MV-4-11 (cell line): ENCODE results near the gene ANKRD7.
A peak's percentile ranks its signal among the peaks of the same experiment; 100 is the strongest.
"Not testable (repeated sequence)": the region's sequence is repeated elsewhere in the genome, so short reads cannot be mapped to it uniquely, and the experiment has no call there.

Experiments used
- DNase-seq: peaks from one replicate; lab custom pipeline; 2025; lab: John Stamatoyannopoulos, UW

Gene ANKRD7

DNA sequence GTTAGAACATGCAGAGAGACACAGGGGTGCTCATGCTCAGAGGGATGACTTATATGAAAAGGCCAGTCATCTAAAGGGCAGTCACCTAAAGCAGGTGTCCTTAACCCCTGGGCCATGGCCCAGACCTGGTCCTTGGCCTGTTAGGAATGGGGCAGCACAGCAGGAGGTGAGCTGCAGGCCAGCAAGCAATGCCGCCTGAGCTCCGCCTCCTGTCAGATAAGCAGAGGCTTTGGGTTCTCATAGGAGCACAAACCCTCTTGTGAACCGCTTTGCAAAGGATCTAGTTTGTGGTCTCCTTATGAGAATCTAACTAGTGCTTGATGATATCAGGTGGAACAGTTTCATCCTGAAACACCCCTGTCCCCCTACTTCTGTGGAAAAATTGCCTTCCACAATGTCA is 14.5 kb downstream of the ANKRD7 start:
- DNase-seq, result no peak

- DNase-seq, result not testable (repeated sequence)
Measured at GRCh38 chr7:118240320-118240719, 15.8 kb downstream of the ANKRD7 start.

DNA sequence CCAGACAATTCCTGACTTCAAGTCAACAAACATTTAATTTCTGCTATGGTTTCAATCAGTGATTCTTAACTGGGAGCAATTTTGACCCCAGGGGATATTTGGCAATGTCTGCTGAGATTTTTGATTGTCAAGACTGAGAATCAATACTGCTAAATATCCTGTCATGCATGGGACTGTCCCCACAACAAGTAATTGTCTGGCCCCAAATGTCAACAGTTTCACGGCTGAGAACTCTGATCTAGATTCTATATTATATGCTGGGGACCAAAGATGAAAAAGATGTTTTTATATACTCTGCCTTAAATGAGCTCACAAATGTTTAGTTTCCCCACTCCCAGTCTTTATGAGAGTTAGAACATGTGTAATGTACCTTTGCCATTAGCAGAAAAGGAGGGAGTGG is 19.2 kb downstream of the ANKRD7 start:
- DNase-seq, result no peak

- DNase-seq, result peak; percentile 29
Measured at GRCh38 chr7:118245267-118246040, 20.9 kb downstream of the ANKRD7 start.

DNA sequence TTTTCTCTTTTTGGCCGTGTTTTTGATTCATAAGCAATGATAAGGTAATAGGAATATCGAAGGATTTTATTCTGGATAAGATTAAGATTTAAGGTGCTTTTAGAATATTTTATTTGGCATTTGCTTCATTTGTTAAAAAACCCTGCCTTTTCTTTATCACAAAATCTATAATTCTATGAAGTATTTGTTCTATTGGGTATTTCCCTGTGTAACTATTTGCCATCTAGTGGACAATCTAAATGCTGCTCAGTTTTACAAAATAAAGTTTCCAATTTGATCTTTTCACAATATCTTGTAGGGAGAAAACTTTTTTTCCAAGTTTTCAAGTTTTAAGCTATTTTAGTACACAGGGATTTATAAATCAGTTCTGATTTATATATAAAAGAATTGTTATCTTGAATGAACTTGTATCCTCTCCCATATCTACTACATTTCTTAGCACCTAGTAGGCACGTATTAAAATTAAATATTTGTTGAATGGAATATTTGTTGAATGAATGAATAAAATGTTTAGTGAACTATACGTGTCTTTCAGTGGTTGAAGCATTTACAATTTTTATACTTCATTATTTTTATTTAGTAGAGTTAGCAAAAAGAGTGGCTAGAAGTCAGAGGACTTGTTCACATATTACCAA is 26.5 kb downstream of the ANKRD7 start:
- no peak for DNase-seq

GRCh38 chr7:118252087-118252486 is 27.6 kb downstream of the ANKRD7 start:
- no peak for DNase-seq

DNA sequence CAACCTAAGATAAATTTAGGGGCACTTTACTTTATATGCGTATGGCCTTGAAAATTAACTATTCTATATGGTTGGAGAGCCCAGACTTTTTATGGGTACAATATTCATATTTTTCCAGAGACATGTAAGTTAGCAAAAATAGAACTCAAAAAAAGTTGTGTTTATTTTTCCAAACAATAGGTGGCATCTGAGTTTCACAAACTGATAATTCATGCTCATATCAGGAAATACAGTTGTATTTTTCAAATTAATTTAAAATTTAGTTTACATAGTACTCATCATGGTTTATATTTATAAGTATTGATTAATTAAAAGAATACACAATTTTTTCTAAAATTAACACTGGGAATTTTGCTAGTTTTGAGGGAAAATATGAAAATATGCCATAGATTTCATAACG is 34.6 kb downstream of the ANKRD7 start:
- DNase-seq, result peak; percentile 13

DNA sequence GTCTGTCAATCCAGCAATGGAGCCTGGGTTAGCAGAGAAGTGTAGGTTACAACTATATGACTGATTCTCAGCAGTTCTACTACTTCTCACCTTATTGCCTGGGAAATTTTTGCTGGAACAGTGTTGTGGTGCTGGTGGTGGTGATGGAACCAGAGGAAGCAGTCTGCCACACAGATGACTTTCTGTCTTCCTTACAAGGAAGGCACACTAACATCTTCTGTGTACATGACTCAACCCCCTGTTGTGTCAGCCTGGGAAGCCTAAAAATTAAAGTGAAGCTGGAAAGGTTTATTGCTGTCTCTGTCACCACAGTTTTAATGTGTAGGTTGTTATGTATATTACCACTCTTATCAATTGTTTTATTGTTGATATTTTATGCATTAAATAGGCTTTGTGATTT is 40.3 kb downstream of the ANKRD7 start:
- peak; percentile 43 for DNase-seq

DNA sequence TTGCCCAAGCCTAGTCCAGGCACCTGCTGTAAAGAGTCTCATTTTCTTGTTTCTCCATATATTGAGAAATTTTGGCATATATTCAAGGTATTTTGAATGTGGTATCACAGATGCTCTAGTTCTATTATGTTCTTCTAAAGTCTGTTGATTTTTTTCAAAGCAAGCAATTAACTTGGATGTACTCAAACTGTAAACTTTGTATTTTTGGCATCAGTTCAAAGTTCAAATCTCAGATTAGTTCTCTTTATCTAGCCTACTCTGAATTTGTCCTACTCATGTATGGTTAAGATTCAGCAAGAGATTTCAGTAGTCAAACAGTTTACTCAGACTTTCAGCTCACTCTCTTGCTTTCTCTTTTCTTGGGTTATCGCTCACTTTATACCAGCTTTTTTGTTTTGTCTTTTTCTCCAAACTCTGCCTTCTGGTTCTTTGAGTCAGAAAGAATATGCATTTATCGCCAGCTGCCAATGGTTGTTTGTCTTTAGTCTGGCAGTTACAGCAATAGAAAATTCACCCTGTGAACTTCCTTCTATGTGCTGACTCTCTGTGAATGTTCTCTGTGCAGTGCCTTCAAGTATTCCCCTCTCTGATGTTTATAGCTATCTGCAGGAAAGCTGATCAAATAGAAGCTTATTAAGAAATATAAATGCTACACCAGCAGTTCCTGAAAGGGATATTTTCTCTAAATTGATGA is 56.0 kb downstream of the ANKRD7 start:
- DNase-seq, result no peak

DNA sequence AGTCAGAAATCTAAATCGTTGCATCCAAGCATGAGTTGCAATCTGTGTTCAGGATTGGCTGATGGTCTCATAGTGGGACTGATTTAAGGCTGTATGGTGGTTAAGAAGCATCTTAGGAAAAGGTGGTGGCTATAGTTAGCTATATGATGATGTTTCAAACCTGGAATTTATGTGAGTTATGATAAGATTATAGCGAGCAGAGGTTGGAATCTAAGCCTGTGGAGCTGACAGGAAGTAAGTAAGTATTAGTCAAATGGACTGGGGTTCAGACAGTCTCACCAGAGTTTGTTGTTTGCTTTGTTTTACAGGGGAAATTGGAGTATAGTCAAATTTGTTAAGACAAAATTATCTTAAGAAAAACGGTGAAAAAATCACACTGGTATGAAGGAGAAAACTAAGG is 56.7 kb downstream of the ANKRD7 start:
- no peak for DNase-seq

DNA sequence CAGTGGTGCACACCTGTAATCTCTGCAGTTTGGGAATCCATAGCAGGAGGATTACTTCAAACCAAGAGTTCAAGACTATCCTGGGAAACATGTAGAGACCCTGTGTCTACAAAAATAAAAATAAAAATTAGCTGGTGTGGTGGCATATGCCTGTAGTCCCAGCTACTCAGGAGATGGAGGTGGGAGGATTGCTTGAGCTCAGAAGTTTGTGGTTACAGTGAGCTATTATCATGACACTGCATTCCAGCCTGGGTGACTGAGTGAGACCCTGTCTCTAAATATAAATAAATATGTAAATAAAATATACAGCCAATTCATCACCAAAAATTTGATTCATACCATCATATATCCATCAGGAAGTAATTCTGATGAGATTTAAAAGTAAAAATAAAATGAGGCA is 60.9 kb downstream of the ANKRD7 start:
- no peak for DNase-seq

DNA sequence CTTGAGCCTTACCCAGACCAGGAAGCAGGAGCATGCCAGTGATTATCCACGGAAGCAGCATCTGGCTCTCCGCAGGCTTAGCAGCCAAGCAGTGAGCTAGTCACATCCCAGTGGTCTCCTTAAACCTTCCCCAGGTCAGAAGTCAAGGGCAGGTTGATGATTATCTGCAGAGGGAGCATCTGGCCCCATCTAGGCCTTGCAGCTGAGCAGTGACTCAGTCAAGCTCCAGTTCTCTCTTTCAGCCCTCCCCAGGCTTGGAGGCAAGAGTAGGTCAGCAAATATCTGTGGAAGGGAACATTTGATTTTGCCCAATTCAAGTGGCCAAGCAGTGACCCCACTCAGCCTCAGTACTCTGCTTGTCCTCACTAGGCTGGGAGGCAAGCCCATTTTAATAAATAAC is 61.6 kb downstream of the ANKRD7 start:
- DNase-seq, result peak; percentile 31

DNA sequence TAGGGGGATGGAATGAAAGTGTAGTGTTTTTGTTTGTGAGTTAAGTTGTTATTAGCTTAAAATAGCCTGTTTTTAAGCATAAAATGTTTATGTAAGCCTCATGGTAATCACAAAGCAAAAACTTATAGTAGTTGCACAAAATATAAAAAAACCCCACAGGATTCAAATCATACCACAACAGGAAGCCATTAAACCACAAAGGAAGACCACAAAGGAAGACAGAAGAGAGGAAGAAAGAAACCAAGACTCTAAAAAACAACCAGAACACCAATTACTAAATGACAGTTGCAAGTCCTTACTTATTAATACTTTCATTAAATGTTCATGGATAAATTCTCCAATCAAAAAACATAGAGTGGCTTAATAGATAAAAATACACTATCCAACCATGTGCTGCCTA is 63.6 kb downstream of the ANKRD7 start:
- DNase-seq, result peak; percentile 87

DNA sequence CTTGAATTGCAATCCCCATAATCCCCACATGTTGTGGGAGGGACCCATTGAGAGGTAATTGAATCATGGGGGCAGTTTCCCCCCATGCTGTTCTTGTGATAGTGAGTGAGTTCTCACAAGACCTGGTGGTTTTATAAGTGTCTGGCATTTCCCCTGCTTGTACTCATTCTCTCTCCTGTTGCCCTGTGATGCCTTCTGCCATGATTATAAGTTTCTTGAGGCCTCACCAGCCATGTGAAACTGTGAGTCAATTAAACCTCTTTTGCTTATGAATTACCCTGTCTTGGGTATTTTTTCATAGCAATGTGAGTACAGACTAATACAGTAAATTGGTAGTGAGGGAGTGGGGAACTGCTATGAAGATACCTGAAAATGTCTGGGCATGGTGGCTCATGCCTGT is 65.0 kb downstream of the ANKRD7 start:
- DNase-seq, result no peak
